Ishikawa (cell line): ENCODE data around the gene GZMB.

ENCODE experiments used
- CEBPB ChIP-seq: IDR thresholded peaks from 2 replicates; pipeline ENCODE4 v1.6.1; 2012
- CREB1 ChIP-seq: IDR thresholded peaks from 2 replicates; pipeline ENCODE4 v1.6.1; 2012; ENCODE audit warnings: low read depth
- EGR1 ChIP-seq: IDR thresholded peaks from 2 replicates; pipeline ENCODE4 v1.6.1; 2012
- EP300 ChIP-seq: IDR thresholded peaks from 2 replicates; pipeline ENCODE4 v1.6.1; 2012; ENCODE audit warnings: borderline replicate concordance
- RAD21 ChIP-seq: IDR thresholded peaks from 2 replicates; pipeline ENCODE4 v1.6.1; 2012; ENCODE audit warnings: low read depth
- TAF1 ChIP-seq: IDR thresholded peaks from 2 replicates; pipeline ENCODE4 v1.6.1; 2012; ENCODE audit warnings: low read depth, mild to moderate bottlenecking
- YY1 ChIP-seq: IDR thresholded peaks from 2 replicates; pipeline ENCODE4 v1.6.1; 2012; ENCODE audit warnings: low read depth
- TF ChIP-seq, protein P1 (sequence below): IDR thresholded peaks from 2 replicates; pipeline ENCODE4 v1.6.1; 2012; ENCODE audit warnings: low read depth, mild to moderate bottlenecking
- TF ChIP-seq, protein P2 (sequence below): IDR thresholded peaks from 2 replicates; pipeline ENCODE4 v1.6.1; 2012
- TF ChIP-seq, protein P3 (sequence below): IDR thresholded peaks from 2 replicates; pipeline ENCODE4 v1.6.1; 2012

DNA sequence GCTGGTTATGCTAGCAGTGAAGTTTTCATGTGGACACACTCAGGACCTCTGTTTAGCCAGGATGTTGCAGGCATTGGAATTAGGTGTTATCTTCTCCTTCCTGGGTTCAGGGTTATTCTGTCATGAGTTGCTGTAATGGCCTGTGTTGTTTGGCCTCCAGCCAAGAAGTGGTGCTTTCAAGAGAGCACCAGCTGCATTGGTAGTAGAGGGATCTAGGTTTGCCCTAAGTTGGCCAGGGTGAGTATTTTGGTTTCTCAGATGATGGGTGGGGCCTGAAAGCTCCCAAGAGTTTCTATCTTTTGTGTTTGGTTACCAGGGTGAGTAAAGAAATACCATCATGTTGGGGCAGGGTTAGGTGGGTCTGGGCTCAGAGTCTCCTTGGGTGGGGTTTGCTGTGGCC lies 21.8 kb downstream of the GZMB start:
- TF ChIP-seq EGR1 (no peak), RAD21 (no peak), CEBPB (no peak), EP300 (no peak), YY1 (no peak), CREB1 (no peak), TAF1 (no peak)
- TF ChIP-seq, protein P1, sequence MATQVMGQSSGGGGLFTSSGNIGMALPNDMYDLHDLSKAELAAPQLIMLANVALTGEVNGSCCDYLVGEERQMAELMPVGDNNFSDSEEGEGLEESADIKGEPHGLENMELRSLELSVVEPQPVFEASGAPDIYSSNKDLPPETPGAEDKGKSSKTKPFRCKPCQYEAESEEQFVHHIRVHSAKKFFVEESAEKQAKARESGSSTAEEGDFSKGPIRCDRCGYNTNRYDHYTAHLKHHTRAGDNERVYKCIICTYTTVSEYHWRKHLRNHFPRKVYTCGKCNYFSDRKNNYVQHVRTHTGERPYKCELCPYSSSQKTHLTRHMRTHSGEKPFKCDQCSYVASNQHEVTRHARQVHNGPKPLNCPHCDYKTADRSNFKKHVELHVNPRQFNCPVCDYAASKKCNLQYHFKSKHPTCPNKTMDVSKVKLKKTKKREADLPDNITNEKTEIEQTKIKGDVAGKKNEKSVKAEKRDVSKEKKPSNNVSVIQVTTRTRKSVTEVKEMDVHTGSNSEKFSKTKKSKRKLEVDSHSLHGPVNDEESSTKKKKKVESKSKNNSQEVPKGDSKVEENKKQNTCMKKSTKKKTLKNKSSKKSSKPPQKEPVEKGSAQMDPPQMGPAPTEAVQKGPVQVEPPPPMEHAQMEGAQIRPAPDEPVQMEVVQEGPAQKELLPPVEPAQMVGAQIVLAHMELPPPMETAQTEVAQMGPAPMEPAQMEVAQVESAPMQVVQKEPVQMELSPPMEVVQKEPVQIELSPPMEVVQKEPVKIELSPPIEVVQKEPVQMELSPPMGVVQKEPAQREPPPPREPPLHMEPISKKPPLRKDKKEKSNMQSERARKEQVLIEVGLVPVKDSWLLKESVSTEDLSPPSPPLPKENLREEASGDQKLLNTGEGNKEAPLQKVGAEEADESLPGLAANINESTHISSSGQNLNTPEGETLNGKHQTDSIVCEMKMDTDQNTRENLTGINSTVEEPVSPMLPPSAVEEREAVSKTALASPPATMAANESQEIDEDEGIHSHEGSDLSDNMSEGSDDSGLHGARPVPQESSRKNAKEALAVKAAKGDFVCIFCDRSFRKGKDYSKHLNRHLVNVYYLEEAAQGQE: no peak
- TF ChIP-seq, protein P2, sequence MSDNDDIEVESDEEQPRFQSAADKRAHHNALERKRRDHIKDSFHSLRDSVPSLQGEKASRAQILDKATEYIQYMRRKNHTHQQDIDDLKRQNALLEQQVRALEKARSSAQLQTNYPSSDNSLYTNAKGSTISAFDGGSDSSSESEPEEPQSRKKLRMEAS: no peak
- TF ChIP-seq, protein P3, sequence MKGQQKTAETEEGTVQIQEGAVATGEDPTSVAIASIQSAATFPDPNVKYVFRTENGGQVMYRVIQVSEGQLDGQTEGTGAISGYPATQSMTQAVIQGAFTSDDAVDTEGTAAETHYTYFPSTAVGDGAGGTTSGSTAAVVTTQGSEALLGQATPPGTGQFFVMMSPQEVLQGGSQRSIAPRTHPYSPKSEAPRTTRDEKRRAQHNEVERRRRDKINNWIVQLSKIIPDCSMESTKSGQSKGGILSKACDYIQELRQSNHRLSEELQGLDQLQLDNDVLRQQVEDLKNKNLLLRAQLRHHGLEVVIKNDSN: no peak
